Measurements from ENCODE around the gene AFG1L.
"Not testable (repeated sequence)": the region's sequence is repeated elsewhere in the genome, so short reads cannot be mapped to it uniquely, and the experiment has no call there.

Gene AFG1L

DNA sequence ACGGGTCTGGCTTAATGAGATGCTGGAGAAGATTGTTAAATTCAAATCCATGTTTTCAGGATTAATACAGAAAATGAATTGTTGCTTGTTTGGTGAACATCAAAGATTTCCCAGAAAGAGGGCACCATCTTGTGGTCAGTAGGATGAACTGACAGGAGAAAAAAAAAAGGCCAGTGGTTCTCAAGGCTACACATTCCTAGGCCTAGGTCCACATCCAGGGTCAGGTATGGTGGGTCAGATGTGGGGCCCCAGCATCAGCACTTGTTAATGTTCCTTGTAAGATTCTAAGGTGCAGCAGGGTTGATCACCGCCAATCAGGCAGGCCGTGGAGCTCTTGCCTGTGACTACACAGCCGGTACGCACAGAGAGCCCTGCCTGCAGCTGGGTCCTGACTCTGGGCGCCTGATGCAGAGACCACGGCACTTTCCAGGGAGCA is 231.9 kb downstream of the AFG1L start:
- peak; percentile 15 for DNase-seq

DNA sequence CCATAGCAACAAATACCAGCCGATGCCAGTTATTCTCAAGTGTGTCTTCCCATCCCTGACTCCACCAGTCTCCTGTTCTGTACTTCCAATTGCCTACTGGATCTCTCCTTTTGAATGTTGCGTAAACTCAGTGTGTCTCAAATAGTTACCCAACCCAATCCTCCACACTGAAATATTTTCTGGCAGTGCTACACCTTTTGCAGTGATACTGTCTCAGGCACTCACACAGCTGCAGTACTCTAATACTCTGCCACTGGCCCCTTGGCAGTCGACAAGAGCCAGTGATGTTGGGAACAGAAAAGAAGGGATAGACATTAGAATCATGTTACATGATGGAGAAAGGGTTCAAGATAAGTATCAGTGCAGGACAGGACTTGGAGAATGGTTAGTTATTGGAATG is 234.0 kb downstream of the AFG1L start:
- DNase-seq = no peak

- DNase-seq = no peak
Observed at GRCh38 chr6:108531332-108531731, 236.5 kb downstream of the AFG1L start.

- no peak for DNase-seq
Observed at GRCh38 chr6:108535114-108535742, 240.4 kb downstream of the AFG1L start.

DNA sequence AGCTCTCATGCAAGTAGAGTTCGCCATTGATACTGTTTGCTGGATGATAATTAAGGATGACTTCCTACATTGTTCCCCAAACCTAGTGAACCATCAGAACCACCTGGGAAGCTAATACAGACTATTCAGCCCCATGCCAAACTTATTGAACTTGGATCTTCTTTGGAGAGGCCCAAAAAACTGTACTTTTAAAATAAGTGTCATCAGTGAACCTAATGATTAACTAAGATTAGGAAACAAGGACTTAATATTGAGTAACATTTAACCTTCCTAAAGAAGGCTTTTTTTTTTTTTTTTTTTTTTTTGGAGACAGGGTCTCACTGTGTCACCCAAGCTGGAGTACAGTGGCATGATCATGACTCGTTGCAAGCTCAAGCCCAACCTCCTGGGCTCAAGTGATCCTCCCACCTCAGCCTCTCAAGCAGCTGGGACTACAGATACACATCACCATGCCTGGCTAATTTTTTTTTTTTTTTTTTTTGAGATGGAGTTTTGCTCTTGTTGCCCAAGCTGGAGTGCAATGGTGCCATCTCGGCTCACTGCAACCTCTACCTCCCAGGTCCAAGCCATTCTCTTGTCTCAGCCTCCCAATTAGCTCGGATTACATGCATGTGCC is 241.2 kb downstream of the AFG1L start:
- not testable (repeated sequence) for DNase-seq

DNA sequence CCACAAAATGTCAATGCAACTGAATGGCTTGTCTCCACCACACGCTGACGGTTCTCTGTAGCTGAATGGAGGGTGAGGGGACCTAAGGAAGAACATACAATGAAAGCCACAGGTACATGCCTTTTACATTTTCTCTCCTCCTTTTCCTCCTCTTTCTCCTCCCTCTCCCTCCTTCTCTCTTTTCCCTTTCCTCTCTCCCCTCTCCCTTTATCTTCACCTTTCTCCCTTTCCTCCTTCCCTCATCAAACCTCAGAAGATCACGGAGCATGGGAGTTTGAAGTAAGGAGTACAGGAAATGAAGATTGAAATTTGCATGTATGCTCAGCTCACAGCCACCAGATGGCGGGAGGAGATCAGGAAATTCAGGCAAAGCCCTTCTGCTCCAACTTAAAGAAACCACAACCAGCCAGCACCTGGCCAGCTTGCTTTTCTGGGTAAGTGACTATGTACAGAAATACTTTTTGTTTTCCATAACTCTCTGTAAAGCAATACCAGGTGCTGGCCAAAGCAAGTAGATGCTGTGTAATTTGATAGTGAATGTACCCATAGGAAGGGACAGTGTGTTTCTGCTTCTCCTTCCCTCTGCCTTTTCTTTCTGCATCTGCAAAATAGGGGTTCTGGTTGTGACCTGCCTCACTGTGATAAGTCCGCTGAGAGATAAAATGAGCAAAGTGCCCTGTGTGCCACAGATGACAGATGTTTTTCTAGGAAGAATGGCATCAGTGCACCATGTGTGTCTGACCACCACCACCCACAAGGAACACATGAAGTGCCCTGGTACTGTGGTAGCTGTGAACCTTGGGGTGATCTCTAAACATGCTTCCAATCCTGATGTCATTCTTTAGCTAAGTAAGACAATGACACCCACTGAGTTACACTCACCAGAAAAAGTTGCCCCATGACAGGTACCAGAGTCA is 247.2 kb downstream of the AFG1L start:
- DNase-seq = peak; percentile 61

GRCh38 chr6:108543175-108543940 is 248.5 kb downstream of the AFG1L start:
- no peak for DNase-seq

- no peak for DNase-seq
Observed at GRCh38 chr6:108544606-108545005, 249.8 kb downstream of the AFG1L start.

GRCh38 chr6:108546079-108547049 is 251.5 kb downstream of the AFG1L start:
- DNase-seq = no peak

- DNase-seq = no peak
Observed at GRCh38 chr6:108549241-108549640, 254.4 kb downstream of the AFG1L start.

DNA sequence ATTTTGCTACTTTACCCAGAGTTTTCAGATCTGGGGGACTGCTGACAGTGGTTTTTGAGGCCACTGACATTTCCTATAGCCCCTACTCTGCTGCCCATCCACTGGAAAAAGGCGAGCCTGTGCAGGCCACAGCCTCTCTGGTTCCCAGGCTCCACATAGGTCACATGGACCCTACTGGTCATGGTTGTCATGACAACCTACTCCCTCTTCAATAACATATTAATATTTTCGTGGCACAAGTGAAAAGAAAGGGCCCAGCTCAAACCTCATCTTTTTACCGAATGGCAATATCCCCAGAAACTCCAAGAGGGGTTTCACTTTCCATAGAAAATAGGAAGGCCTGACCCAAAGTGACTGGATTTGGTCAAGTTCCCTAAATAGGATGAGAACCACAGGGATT is 254.9 kb downstream of the AFG1L start:
- no peak for DNase-seq

DNA sequence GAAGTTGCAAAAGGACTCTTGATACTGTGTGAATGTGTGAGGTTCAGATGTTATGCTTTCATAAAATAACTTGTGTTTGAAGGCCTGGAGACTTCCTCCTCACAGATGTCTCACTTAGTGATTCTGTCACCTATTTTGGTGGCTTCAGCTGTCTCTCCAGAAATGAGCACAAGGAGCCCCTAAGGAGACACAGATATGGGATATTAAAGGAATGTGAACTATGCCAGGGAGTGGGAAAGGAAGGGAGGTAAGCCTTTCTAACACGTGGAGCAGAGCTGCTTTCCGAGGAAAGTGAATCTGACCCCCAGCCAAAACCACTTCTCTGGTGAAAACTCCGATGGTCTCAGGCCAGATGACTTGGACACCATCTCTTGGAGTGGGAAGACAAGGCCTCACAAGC is 255.4 kb downstream of the AFG1L start:
- no peak for DNase-seq

- no peak for DNase-seq
Observed at GRCh38 chr6:108555399-108556052, 260.7 kb downstream of the AFG1L start.

DNA sequence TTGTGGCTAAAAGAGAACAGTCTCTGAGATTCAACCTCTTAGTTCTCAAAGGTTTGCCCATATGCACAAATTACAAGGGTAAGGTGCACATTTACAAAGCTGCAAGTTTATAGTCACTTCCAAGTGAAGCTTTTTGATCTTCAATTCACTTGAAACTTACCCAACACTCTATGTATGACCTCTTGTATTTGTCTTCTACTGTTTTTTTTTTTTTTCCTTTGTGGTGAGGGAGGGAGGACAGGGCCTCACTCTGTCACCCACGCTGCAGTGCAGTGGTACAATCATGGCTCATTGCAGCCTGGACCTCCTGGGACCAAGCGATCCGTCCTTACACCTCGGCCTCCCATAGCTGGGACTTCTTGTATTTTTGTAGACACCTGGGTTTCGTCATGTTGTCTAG is 261.4 kb downstream of the AFG1L start:
- no peak for DNase-seq

DNA sequence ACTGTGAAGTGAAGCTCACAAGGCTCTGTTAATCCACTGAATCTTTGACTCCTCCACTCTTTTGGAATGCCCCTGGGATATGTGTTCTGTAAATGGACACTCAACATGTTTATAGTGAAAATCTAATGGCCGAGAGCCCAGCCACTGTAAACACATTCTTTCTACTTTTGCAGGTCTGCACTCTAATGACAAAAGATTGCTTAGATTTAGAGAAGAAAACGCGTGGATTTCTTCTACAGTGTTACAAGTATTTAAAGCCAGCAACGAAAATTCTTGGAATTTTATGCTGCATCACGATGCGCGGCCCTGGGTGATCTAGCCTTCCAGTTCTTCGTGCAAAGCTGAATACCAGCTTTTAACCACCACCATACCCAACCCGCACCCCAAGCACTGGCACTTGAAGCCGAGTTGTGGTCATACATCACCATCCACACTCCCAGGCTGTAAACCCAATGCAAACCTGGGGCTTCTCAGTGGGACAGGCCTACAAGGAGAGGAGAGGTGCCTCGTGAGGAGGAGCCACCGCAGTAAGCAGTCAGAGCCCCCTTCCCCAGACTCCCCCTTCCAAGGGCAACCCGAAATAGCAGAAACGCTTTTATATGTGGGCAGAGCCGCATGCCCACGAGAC is 262.1 kb downstream of the AFG1L start:
- DNase-seq = no peak

- DNase-seq = peak; percentile 24
Observed at GRCh38 chr6:108557494-108558371, 262.9 kb downstream of the AFG1L start.

DNA sequence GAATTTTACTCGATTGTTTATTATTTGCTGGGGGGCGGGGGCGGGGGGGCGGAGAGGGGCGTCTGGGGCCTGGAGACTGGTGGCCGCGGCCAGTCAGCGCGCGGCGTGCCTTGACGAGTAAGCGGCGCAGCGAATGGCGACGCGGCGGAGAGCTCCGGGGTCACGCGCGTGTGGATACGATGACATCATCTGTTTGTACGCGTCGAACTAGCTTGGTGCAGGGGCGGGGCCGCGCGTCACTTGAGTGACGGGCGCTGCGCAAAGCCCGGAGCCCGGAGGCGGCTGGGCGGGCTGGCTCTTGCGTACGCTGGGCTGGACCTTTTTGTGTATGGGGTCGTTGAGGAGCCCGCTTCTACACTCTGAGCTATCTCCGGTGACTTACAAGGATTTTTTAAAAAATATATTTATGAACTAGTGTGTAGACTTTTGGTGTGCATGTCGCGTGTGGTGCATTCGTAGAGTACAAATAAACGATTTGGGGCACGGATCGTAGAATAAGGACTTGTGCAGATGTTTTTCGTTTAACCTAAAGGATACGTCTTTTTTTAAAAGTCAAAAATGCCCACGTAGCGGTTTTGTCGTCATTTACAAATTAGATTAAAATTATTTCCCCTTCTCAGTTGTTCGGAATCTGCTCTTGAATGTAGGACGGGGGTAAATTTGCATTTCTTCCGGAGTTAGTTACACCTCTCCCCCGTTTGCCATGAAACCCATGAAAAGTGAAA is 263.7 kb downstream of the AFG1L start:
- DNase-seq = peak; percentile 94

DNA sequence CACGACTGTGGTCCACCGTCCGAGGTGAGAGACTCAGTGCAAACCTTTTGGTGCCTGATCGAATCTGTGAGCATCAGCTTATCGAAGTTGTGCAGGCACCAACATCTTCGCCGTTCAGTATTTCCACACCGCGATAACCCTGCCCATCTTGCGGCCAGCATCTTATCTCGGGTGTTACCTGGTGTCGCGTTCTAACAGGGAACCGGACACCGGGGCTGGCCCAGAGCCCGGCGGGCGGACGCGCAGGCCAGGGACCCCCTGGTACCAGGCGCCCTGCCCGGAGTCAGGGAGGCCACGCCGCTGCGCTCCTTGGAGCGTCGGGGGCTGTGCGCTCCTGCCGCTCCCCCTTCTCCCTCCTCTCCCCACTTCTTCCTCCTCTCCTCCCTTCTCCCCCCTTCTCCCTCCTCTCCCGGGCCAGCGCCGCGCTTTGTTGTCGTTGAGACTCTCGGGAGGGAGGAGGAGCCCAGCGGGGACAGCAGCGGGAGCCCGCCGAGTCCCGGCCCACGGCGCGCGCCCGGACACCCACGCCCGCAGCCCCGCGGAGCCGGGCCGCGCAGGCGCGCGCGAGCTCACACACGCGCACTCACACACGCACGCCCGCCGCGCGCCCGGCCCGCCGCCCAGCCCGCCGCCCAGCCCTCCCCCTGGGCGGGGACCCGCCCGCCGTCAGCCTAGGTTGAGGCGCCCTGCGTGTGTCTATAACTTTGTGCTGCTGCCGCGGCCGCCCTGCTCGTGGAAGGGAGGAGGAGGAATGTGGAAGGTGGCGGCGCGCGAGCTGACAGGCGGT is 264.4 kb downstream of the AFG1L start:
- DNase-seq = peak; percentile 78

Data from NCI-H1092 treated with DMSO at 0.1 percent for 48 hours (cell line).